Peyer's patch (tissue), 4 donors: ENCODE measurements around the gene CACNA2D3.

Source experiments
- CTCF ChIP-seq, 6 experiments: fragments of 450-650 bp in 4 of 6; fragments of 200-600 bp in 2 of 6; sonication (generic) in 1 of 6; IDR thresholded peaks; one replicate each; pipeline ENCODE4 v1.5.1; 2017 to 2019; ENCODE audit warnings: antibody characterized with exemption in 6 of 6, mild to moderate bottlenecking in 3 of 6, moderate library complexity in 1 of 6
- POLR2A ChIP-seq, 2 donors: fragments of 450-650 bp; IDR thresholded peaks; one replicate each; pipeline ENCODE4 v1.5.1; 2017; ENCODE audit warnings: antibody characterized with exemption in 2 of 2, mild to moderate bottlenecking in 2 of 2, moderate library complexity in 2 of 2

DNA sequence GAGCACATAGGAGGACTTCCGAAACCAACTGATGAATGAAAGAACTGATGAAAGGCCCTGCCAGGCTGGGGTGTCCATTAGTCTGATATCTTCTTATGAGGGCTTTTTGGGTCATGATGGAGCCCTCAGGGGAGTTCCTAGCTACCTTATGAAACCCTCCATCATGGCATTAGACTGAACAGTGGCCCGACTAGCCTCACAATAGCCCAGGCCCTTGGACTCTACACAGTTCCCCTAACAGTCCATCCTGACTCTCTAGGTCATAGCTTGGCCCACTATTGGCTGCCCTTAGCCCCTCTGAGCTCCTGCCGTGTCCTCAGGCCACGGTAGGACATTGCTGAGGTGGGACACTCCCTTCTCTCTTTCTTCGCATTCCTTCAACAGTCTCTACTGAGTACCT lies 365.9 kb downstream of the CACNA2D3 start:
- TF ChIP-seq POLR2A (IDR thresholded peaks at IDR 0.05) (no peak), CTCF (IDR thresholded peaks at IDR 0.05) (no peak)
